OCI-LY3 (cell line): ENCODE data around the gene TBCCD1.

Source experiments
- CTCF ChIP-seq: fragments of 200-600, 300-600 bp; sonication (generic); IDR thresholded peaks from 2 replicates; pipeline ENCODE4 v1.5.1; 2014; ENCODE audit warnings: antibody characterized with exemption, low read length, low read depth
- EZH2phosphoT487 ChIP-seq: fragments of 200-600 bp; shearing (Covaris generic); IDR thresholded peaks from 2 replicates; pipeline ENCODE4 v1.6.1; 2018; ENCODE audit warnings: antibody characterized with exemption, mixed run types, low read depth

GRCh38 chr3:186580785-186581184 lies 13.6 kb upstream of the TBCCD1 start:
- no peak for TF ChIP-seq CTCF
- no peak for TF ChIP-seq EZH2phosphoT487
